Measurements from ENCODE around the gene PTHLH. TPM values are rescaled to one million over a fixed set of nuclear protein-coding genes. Genes with fewer than 3 reads are reported as not detected.

Gene PTHLH
- polyA plus RNA-seq, 3 donors = not detected

- Mint-ChIP-seq H3K9me3 (peaks cover 0 to 3% (median 1%) of the 10 kb centered on the region in 7 donors), H3K36me3 (no peaks in the 10 kb centered on the region), H3K4me1 (no peaks in the 10 kb centered on the region), H3K4me3 (no peak overlapping the region), H3K27me3 (ENCODE audit: low read depth in 3 of 3) (peaks cover 11 to 27% (median 15%) of the 10 kb centered on the region in 3 donors), H3K27ac (no peak overlapping the region)
- intact Hi-C loops (cut with micrococcal nuclease) = no loop called here
- no peaks in the 10 kb centered on the region for H3K36me3 ChIP-seq (replicated peaks in 1 of 2; ENCODE audit: control insufficient read depth in 1 of 2, insufficient read depth in 2 of 2, low read length in 2 of 2)
- no peak for TF ChIP-seq CTCF (IDR thresholded peaks at IDR 0.05)
- no peak overlapping the region for H3K4me3 ChIP-seq (replicated peaks in 1 of 3; ENCODE audit: low read depth in 2 of 3, low read length in 3 of 3)
- H3K9me3 ChIP-seq (replicated peaks in 1 of 2; ENCODE audit: control insufficient read depth in 1 of 2, insufficient read depth in 1 of 2, low read length in 2 of 2) = no peaks in the 10 kb centered on the region
- no peaks in the 10 kb centered on the region for H3K79me2 ChIP-seq (ENCODE audit: insufficient read depth, low read length)
- DNase-seq = no peak
- no peak overlapping the region for H3K27ac ChIP-seq (ENCODE audit: low read depth in 1 of 2, low read length in 2 of 2)
- H3K4me2 ChIP-seq (replicated peaks; ENCODE audit: extremely low read depth, low read length, poor library complexity, severe bottlenecking) = no peak overlapping the region
- H3K9ac ChIP-seq (ENCODE audit: insufficient read depth, low read length, poor library complexity, severe bottlenecking) = no peak overlapping the region
- H3K27me3 ChIP-seq (ENCODE audit: control insufficient read depth in 2 of 2, insufficient read depth in 2 of 2, low read length in 2 of 2) = peaks cover 21 to 33% of the 10 kb centered on the region in 2 donors
- WGBS (ENCODE audit: insufficient coverage) = no CpG with 5 or more reads among the region's 2 CpGs
- no peak overlapping the region for H2AFZ ChIP-seq (ENCODE audit: insufficient read depth, low read depth, low read length, poor library complexity, severe bottlenecking)
- H3K4me1 ChIP-seq (ENCODE audit: control insufficient read depth in 1 of 2, insufficient read depth in 2 of 2, low read length in 2 of 2) = no peaks in the 10 kb centered on the region
- no peaks in the 10 kb centered on the region for H4K20me1 ChIP-seq (ENCODE audit: insufficient read depth, low read length)
Observed at GRCh38 chr12:27982385-27982784, 9.9 kb upstream of the PTHLH start.

GRCh38 chr12:27981874-27982273 is 9.3 kb upstream of the PTHLH start:
- no CpG with 5 or more reads among the region's 2 CpGs for WGBS (ENCODE audit: insufficient coverage)
- no peaks in the 10 kb centered on the region for H4K20me1 ChIP-seq (ENCODE audit: insufficient read depth, low read length)
- no peak for TF ChIP-seq CTCF (IDR thresholded peaks at IDR 0.05)

More at GRCh38 chr12:27981874-27982273, 9.3 kb upstream of the PTHLH start:
- intact Hi-C loops (cut with micrococcal nuclease) = no loop called here
- no peak overlapping the region for H3K4me2 ChIP-seq (replicated peaks; ENCODE audit: extremely low read depth, low read length, poor library complexity, severe bottlenecking)
- Mint-ChIP-seq H3K4me1 (no peaks in the 10 kb centered on the region), H3K27ac (no peak overlapping the region), H3K4me3 (no peak overlapping the region), H3K9me3 (peaks cover 0 to 3% (median 0%) of the 10 kb centered on the region in 7 donors), H3K27me3 (ENCODE audit: low read depth in 3 of 3) (peaks cover 16 to 32% (median 17%) of the 10 kb centered on the region in 3 donors), H3K36me3 (no peaks in the 10 kb centered on the region)
- H3K79me2 ChIP-seq (ENCODE audit: insufficient read depth, low read length) = no peaks in the 10 kb centered on the region
- DNase-seq = no peak
- H3K36me3 ChIP-seq (replicated peaks in 1 of 2; ENCODE audit: control insufficient read depth in 1 of 2, insufficient read depth in 2 of 2, low read length in 2 of 2) = no peaks in the 10 kb centered on the region
- H3K27me3 ChIP-seq (ENCODE audit: control insufficient read depth in 2 of 2, insufficient read depth in 2 of 2, low read length in 2 of 2) = peaks cover 26 to 38% of the 10 kb centered on the region in 2 donors
- no peak overlapping the region for H3K27ac ChIP-seq (ENCODE audit: low read depth in 1 of 2, low read length in 2 of 2)
- no peak overlapping the region for H3K9ac ChIP-seq (ENCODE audit: insufficient read depth, low read length, poor library complexity, severe bottlenecking)
- no peaks in the 10 kb centered on the region for H3K9me3 ChIP-seq (replicated peaks in 1 of 2; ENCODE audit: control insufficient read depth in 1 of 2, insufficient read depth in 1 of 2, low read length in 2 of 2)
- H3K4me3 ChIP-seq (replicated peaks in 1 of 3; ENCODE audit: low read depth in 2 of 3, low read length in 3 of 3) = no peak overlapping the region
- no peak overlapping the region for H2AFZ ChIP-seq (ENCODE audit: insufficient read depth, low read depth, low read length, poor library complexity, severe bottlenecking)
- no peaks in the 10 kb centered on the region for H3K4me1 ChIP-seq (ENCODE audit: control insufficient read depth in 1 of 2, insufficient read depth in 2 of 2, low read length in 2 of 2)
